ENCODE results near the gene NTM. TPM values are rescaled to one million over a fixed set of nuclear protein-coding genes. Genes with fewer than 3 reads are reported as not detected.

Gene NTM
- total RNA-seq = 81.8 TPM

GRCh38 chr11:131370090-131370751 lies at the start of gene NTM:
TSS of gene NTM (plus strand) at chr11:131370615.

Data from camera-type eye (tissue), 1 donor.